Measurements from ENCODE around the gene SUSD2. TPM values are rescaled to one million over a fixed set of nuclear protein-coding genes. Genes with fewer than 3 reads are reported as not detected.
"Not testable (repeated sequence)": the region's sequence is repeated elsewhere in the genome, so short reads cannot be mapped to it uniquely, and the experiment has no call there.

SUSD2 gene
- total RNA-seq, 1 experiment from 2014 or later, result 0.29 TPM

DNA sequence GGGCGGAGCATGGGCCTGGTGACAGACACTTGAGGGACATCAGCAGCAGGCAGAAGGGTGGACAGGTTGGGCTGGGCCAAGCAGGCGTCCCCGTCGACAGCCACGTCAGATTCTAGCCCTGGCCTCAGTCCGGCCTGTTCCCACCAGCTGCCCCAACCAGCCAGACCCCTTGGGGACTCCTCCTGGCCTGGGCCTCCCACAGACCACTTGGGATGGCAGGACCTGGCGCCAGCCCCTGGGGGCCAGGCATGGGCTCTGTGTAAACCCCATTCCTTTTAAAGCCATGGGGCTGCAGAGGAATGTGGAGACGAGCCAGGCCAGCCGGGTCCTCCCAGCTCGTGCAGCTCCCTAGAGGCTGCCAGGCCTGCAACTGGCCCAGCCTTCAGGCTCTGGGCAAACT lies 4.7 kb upstream of the SUSD2 start:
- DNase-seq (ENCODE audit: low read depth), result no peak

DNA sequence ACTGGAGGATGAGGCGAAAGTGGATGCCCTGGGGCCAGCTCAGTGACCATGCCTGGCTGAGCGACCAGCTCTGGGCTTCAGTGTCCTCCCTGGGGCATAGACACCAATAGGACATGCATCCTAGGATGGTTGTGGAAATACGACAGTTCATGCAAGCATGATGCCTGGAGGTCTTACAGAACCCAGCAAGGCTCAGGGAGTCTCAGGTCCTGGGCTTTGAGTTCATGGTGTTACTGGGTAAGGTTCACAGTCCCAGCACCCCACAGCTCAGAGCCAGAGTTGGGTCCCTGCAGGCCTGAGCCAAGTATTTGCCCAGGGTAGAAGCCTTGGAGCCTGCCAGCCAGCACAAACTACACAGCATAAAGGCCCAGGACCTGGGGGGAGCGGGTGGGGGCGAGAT lies 4.2 kb upstream of the SUSD2 start:
- no peak for DNase-seq (ENCODE audit: low read depth)

DNA sequence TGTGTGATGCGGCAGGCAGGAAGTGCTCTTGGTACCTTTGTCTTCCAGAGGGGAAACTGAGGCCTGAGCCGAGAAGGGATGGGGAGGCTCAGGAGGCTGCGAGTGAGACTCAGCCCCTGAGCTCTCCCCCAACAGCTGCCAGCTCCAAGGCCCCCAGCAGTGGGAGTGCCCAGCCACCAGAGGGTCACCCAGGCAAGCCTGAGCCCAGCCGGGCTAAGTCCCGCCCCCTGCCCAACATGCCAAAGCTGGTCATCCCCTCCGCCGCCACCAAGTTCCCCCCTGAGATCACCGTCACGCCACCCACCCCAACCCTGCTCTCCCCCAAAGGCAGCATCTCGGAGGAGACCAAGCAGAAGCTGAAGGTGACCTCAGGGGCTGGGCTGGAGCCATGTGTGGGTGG lies 3.8 kb upstream of the SUSD2 start:
- DNase-seq (ENCODE audit: low read depth), result no peak

DNA sequence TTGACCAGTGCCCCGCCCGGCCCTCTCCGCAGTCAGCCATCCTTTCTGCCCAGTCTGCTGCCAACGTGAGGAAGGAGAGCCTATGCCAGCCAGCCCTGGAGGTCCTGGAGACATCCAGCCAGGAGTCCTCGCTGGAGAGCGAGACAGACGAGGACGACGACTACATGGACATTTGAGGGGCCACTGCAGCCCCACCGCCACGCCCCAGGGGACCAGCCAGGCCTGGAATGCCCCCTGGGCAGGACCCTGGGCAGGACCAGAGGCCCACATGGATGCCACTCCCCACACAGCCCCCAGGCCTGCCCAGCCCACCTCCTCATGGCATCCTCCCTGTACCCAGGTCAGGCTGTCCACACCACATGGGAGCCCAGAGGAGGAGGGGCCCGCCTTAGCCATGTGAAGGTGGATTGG lies 3.3 kb upstream of the SUSD2 start:
- no peak for DNase-seq (ENCODE audit: low read depth)

DNA sequence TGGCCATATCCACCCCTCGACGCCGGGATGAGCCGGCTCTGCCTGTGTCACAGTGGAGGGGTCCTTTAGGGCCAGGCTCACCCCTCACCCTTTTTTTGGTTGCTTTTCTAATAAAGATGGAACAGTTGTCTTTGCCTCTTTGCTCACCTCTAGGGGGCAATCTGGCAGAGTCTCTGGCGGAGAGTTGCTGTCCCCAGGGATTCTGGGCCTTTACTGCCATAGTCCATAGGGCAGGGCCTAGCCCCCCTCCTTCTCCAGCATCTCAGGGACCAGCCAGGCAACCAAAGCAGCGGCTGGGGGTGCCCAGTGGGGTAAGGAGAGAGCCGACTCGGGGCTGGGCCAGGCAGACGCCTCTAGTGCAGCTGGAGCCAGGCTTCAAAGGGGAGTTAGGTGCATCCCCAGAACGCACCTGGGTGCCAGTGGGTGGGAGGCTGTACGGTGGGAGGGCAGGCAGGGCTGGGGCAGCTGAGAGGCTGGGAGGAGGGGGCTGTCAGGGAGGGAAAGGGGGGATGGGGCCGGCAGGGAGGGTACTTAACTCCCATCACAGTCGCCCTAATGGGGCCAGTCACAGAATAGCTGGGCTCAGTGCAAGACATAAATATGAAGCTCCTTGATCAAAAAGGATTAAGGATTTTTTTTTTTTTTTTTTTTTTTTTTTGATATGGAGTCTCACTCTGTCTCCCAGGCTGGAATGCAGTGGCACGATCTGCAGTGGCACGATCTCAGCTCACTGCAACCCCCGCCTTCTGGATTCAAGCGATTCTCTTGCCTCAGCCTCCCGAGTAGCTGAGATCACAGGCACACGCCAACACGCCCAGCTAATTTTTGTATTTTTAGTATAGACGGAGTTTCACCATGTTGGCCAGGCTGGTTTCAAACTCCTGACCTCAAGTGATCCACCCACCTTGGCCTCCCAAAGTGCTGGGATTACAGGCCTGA lies 2.5 kb upstream of the SUSD2 start:
- no peak for DNase-seq (ENCODE audit: low read depth)

DNA sequence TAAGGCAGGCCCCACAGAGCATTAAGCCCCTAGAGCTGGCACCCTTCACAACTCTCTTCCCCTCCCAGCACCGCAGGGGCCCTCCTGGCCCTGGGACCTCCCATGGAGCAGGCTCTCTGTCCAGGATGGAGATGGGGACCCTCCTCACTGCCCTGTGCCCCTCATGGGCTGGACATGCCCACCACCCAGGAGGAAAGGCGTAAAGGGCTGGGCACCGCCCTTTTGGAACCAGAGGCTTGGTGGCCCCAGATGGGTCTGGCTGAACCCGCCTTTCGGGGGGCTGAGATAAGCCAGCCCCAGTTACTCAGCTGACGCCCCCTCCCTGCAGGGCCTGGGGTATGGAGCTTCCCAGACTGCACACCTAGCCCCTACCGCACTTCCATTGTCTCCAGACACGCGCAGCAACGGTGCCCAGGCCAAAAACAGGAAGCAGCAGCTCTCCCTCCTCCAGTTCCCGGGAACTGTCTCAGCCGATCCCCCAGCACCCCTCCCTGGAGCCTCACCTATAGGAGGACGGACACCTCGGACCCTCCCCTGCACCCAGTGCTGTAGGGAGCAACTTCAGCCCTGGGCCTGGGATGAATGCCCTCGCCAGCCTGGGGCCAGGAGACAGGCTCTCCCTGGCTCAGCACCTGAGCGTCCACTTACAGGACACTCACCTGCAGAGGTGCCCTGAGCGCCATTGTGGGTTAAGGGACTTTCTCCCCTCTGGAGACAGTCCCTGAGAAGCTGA lies 1.6 kb upstream of the SUSD2 start:
- no peak for DNase-seq (ENCODE audit: low read depth)

DNA sequence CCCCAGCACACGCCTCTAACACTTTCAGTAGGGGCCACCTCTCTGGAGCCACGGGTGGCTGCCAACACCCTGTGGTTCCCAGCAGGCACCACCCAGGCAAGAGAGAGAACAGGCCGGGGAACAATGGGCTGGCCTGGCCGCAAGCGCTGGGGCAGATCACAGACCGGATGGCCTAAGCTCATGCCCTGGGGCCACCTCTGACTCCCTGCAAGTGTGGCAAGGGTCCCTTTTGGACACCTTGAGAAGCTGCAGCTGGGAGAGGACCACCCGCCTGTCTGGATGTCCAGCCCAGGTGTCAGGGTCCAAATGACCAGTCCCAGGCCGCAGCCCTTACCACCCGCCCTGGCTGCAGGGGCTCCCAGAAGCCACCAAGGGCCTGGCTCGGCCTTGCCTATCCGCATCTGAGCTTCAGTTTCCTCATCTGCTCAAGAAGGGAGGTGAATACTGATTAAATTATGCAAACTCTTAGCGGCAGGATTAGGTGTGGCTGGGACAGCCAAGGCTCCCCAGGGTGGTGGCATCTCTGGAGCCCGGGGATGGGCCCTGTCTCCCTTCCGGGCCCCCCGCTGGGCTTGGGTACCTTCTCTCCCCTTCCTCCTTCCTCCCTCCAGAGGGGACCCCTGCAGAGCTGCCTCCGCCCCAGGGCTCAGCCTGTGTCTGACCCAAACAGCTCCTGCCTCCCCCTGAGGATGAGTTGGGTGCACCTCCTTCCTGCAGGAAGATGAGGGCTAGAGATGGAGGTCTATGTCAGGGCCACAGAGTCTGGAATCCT lies 785 bp upstream of the SUSD2 start:
- DNase-seq (ENCODE audit: low read depth), result no peak

DNA sequence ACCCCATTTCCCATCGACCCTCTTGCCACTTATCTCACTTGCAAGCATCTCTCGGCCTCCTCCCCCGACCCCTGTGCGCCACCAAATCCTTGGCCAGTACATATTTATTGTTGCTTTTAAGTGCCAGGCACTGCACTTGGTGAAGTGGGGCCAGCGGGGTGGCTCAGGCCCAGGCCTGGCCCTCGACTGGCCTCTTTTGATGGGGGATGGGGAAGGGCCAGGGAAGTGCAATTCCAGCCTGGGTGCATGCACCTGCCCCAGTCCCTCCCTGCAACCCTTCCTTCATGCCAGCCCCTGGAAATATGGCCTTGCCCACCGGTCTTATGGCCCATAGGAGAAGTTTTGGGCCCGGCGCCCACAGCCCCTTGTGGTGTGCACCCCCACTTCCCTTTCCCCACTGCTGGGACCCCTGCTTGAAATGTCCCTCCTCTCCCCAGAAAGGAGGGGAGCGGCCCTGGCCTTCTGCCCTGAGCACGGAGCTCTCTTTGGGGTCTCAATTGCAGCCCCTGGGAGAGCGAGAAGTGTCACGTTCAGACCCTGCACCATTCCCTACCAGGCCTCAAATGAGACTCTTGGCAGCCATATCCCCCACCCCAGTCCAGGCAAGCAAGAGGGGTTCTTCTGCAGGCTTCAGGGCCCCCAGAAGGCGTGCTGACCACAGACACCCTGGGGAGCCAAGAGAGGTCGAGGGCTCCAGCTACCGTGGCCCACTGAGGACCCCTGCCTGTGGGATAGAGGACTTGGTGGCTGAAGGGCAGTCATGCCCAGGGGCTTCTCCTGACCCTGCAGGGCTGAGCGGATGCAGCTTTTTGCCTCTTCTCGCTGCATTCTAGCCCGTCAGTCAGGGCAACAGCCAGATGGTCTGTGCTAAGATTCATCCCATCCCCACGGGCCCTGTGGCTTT lies 961 bp downstream of the SUSD2 start:
- no peak for DNase-seq (ENCODE audit: low read depth)

DNA sequence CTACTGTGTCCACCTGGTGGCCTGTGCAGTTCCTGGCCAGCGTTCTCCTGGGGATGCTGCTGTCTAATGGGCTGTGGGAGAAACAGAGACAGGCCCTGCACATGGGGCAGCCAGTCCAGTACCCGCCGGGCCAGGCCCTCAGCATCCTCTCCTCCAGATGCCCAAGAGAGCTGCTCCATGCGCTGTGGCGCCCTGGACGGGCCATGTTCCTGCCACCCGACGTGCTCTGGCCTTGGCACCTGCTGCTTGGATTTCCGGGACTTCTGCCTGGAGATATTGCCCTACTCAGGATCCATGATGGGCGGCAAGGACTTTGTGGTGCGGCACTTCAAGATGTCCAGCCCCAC lies 1.6 kb downstream of the SUSD2 start:
- not testable (repeated sequence) for DNase-seq (ENCODE audit: low read depth)

DNA sequence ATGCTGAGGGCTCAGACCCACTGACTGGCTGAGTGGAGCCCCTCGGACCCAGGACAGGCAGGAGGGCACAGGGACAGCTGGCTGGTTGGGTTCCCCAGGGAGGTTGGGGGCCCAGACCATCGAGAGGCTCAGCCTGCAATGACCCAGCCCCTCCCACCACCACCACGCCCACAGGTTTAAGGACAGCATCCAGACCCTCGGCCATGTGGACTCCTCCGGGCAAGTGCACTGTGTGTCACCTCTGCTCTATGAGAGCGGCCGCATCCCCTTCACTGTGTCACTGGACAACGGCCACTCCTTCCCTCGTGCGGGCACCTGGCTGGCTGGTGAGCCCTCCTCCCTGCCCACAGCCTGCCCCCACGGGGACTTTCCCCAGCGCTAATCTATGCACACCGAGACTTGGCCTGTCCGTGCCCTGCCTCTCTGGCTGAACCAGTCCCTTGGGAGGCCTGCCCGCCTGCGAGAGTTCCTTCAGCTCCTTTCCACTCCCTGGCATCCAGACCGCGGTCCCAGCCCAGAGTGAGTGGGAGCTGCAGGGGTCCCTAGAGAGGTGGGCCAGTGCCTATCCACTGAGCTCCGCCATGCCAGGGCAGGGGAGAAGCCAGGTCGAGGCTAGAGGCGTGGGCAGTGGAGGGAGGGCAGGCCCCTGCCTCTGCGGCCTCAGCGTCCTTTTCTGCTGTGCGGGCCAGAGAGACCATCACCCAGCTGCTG lies 2.2 kb downstream of the SUSD2 start:
- no peak for DNase-seq (ENCODE audit: low read depth)

DNA sequence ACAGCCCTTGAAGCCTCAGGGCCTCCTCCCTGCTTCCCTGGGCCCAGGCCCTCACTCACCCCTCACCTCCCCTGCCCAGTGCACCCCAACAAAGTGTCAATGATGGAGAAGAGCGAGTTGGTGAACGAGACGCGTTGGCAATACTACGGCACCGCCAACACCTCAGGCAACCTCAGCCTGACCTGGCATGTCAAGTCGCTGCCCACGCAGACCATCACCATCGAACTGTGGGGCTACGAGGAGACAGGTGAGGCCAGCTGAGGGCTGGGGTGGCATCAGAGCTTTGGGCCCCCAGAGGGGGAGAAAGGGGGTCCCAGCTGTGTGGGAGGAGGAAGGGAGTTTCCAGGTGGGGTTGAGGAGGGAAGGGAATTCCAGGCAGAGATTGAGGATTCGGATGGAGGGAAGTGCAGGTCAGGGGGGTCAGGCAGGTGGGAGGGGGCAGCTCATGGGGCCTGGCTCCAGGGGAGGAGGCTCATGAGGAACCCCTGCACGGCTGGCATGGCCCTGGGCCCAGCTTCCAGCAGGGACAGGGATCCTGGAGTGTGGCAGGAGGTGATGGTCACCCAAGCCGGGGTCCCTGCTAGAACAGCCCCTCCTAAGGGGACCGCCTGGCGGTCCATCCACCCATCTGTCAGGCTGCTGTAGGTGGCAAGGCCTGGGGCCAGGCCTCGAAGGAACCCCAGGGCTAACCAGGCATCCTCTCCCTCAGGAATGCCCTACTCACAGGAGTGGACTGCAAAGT lies 2.9 kb downstream of the SUSD2 start:
- DNase-seq (ENCODE audit: low read depth), result no peak

DNA sequence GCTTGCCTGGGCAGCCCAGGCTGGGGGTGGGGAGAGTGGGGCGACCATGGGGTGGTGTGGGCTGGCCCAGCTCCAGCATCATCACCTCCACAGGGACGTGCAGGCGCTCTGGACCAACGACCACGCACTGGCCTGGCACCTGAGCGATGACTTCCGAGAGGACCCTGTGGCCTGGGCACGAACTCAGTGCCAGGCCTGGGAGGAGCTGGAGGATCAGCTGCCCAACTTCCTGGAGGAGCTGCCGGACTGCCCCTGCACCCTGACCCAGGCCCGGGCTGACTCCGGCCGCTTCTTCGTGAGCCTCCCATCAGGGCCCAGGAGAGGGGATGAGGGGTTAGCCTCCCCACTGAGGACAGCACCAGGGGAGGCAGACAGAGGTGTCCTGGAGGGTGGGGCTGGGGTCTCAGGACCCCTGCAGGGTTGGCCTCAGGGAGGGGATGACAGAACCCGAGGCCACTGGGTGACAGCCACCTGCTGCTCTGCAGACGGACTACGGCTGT lies 3.8 kb downstream of the SUSD2 start:
- no peak for DNase-seq (ENCODE audit: low read depth)

DNA sequence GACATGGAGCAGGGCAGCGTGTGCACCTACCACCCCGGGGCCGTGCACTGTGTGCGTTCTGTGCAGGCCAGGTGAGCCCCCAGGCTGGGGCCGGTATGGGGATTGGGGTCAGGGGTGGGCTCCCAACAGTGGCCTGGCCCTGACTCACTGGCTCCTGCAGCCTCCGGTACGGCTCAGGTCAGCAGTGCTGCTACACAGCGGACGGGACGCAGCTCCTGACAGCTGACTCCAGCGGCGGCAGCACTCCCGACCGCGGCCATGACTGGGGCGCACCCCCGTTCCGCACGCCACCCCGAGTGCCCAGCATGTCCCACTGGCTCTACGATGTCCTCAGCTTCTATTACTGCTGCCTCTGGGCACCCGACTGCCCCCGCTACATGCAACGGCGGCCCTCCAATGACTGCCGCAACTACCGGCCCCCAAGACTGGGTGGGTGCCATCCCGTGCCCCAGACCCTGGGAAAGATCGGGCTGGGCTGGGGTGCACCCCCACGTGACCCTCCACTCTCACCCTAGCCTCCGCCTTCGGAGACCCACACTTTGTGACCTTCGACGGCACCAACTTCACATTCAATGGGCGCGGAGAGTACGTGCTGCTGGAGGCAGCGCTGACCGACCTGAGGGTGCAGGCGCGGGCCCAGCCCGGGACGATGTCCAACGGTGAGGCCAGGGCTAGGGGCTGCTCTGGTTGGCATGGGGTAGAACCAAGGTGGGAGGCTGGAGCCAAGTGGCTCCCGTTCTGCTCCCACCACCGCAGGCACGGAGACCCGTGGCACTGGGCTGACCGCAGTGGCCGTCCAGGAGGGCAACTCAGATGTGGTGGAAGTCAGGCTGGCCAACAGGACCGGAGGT lies 4.4 kb downstream of the SUSD2 start:
- no peak for DNase-seq (ENCODE audit: low read depth)

DNA sequence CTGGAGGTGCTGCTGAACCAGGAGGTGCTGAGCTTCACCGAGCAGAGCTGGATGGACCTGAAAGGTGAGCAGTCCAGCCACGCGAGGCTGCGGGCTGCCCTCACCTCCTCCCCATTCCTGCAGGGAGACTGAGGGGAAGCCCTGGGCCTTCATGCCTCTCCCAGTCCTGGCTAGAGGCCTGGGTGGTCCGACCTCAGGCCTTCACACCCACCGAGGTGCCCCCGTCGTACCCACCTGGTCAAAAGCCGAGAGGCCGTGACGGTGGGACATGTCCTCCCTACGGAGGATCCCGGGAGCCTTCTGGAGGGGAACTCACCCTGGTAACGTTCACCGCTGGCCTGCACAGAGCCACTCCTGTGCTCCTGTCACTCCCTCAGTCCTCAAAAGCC lies 5.1 kb downstream of the SUSD2 start:
- no peak for DNase-seq (ENCODE audit: low read depth)

DNA sequence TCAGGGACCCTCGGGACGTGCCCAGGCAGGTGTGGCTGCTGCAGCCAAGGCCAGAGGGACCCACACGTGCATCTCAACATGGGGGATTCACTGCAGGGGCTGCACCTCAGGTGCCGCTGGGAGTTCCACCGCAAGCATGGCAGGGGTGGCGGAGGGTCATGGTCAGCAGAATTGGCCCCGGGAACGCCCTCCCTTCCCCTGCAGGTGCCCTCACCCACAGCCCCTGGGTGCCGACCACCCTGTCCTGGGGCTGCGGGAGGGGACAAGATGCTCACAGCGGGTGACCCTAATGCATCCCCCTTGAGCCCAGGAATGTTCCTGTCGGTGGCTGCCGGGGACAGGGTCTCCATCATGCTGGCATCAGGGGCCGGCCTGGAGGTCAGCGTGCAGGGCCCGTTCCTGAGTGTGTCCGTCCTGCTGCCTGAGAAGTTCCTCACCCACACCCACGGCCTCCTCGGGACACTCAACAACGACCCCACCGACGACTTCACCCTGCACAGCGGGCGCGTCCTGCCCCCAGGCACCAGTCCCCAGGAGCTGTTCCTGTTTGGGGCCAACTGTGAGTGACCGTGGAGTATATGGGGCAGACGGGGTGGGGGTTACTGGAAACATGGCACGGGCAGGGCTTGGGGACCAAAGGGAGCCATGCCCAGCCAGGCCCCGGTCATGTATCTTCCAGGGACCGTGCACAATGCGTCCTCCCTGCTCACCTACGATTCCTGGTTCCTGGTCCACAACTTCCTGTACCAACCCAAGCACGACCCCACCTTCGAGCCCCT lies 5.8 kb downstream of the SUSD2 start:
- DNase-seq (ENCODE audit: low read depth), result no peak

DNA sequence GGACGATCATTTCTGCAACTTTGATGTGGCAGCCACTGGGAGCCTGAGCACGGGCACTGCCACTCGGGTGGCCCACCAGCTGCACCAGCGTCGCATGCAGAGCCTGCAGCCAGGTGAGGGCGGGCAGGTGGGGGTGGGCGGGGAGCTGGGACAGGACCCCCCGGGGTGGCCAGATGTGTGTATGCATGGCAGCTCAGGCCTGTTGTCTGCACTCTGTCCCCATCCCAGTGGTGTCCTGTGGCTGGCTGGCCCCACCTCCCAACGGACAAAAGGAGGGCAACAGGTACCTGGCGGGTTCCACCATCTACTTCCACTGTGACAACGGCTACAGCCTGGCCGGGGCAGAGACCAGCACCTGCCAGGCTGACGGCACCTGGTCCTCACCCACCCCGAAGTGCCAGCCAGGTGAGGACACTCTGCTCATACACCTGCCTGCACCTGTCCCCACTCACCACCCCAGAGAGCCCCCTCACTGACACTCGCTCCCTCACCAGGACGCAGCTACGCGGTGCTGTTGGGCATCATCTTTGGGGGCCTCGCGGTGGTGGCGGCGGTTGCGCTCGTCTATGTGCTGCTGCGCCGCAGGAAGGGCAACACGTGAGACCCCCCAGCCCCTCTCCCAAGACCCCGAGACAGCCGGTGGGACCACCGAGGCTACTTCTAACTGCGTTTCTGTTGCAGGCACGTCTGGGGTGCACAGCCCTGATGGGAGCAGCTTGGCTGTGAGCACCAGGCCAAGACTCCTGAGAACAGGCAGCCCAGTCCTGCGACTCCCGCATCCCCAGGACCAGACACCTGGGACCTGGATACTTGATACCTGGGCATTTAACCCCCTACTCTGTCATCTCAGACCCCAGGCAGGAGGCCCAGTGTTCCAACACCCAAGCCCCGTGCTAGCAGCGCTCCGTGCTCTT lies 6.7 kb downstream of the SUSD2 start:
- no peak for DNase-seq (ENCODE audit: low read depth)

DNA sequence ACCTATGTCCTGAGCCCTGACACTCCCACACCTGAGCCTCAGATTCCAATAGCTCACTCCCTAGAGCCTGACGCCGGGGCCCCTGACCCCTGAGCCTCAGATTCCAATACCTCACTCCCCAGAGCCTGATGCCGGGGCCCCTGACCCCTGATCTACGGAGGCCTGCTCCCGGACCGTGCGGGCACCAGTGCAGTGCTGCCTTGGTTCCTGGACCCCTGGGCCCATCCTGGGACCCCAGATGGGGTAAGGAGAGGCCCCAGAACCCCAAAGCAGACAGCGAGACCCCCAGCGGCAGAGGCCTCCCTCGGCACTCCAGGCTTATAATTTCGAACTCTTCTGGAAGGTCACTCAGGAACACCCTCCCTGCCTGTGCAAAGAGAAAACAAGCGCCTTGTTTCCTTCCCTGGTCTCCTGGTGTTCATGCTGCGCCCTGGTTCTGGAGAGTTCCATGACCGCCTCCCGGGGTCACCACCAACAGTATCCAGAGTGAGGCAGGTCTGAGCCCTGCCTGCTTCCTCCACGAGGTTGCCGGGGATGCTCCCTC lies 7.5 kb downstream of the SUSD2 start:
- no peak for DNase-seq (ENCODE audit: low read depth)
